Nephron progenitor cell (in vitro differentiated cells): ENCODE data around the gene AOPEP.

Experiments
- DNase-seq: peaks from one replicate; pipeline ENCODE4 v3.0.0; 2021
- H3K27ac Mint-ChIP-seq: 2 replicates; pipeline ENCODE4 v1.8.0; 2021; ENCODE audit warnings: mild to moderate bottlenecking, moderate library complexity, mixed read lengths
- H3K27me3 Mint-ChIP-seq: 2 replicates; pipeline ENCODE4 v1.8.0; 2021; ENCODE audit warnings: mild to moderate bottlenecking, low read depth, mixed read lengths; ENCODE audit not compliant: poor library complexity
- H3K36me3 Mint-ChIP-seq: 2 replicates; pipeline ENCODE4 v1.8.0; 2021; ENCODE audit warnings: low read depth, mixed read lengths
- H3K4me1 Mint-ChIP-seq: 2 replicates; pipeline ENCODE4 v1.8.0; 2021; ENCODE audit warnings: mixed read lengths
- H3K4me3 Mint-ChIP-seq: 2 replicates; pipeline ENCODE4 v1.8.0; 2021; ENCODE audit warnings: mild to moderate bottlenecking, moderate library complexity, mixed read lengths
- H3K9me3 Mint-ChIP-seq: 2 replicates; pipeline ENCODE4 v1.8.0; 2021; ENCODE audit warnings: mild to moderate bottlenecking, moderate library complexity, mixed read lengths
- CTCF ChIP-seq: fragments of 200-600 bp; sonication (generic); IDR thresholded peaks from 2 replicates; pipeline ENCODE4 v1.5.0; 2021; ENCODE audit warnings: antibody characterized with exemption

Gene AOPEP

GRCh38 chr9:94888775-94889174, 162.3 kb downstream of the AOPEP start:
- H3K27me3 Mint-ChIP-seq: peaks cover 4% of the 10 kb centered on the region
- peaks cover 30% of the 10 kb centered on the region for H3K9me3 Mint-ChIP-seq
- DNase-seq: no peak
- H3K27ac Mint-ChIP-seq: no peak overlapping the region
- TF ChIP-seq CTCF: no peak
- no peak overlapping the region for H3K4me3 Mint-ChIP-seq
- H3K4me1 Mint-ChIP-seq: peaks cover 17% of the 10 kb centered on the region
- H3K36me3 Mint-ChIP-seq: peaks cover 37% of the 10 kb centered on the region

GRCh38 chr9:94889628-94890027, 163.1 kb downstream of the AOPEP start:
- no peak overlapping the region for H3K4me3 Mint-ChIP-seq
- TF ChIP-seq CTCF: no peak
- peaks cover 37% of the 10 kb centered on the region for H3K36me3 Mint-ChIP-seq
- peaks cover 11% of the 10 kb centered on the region for H3K4me1 Mint-ChIP-seq
- H3K27me3 Mint-ChIP-seq: peaks cover 4% of the 10 kb centered on the region
- no peak for DNase-seq
- H3K27ac Mint-ChIP-seq: no peak overlapping the region
- H3K9me3 Mint-ChIP-seq: peaks cover 30% of the 10 kb centered on the region

- TF ChIP-seq CTCF: no peak
- H3K27me3 Mint-ChIP-seq: peaks cover 4% of the 10 kb centered on the region
- H3K9me3 Mint-ChIP-seq: peaks cover 30% of the 10 kb centered on the region
- H3K4me1 Mint-ChIP-seq: peaks cover 2% of the 10 kb centered on the region
- no peak overlapping the region for H3K4me3 Mint-ChIP-seq
- no peak for DNase-seq
- no peak overlapping the region for H3K27ac Mint-ChIP-seq
- H3K36me3 Mint-ChIP-seq: peaks cover 37% of the 10 kb centered on the region
Observed at GRCh38 chr9:94891183-94891582, 164.7 kb downstream of the AOPEP start.

- H3K36me3 Mint-ChIP-seq: peaks cover 37% of the 10 kb centered on the region
- no peak overlapping the region for H3K4me3 Mint-ChIP-seq
- peaks cover 7% of the 10 kb centered on the region for H3K4me1 Mint-ChIP-seq
- DNase-seq: no peak
- peaks cover 4% of the 10 kb centered on the region for H3K27me3 Mint-ChIP-seq
- no peak for TF ChIP-seq CTCF
- no peak overlapping the region for H3K27ac Mint-ChIP-seq
- H3K9me3 Mint-ChIP-seq: peaks cover 30% of the 10 kb centered on the region
Observed at GRCh38 chr9:94892675-94893074, 166.2 kb downstream of the AOPEP start.

- Mint-ChIP-seq H3K9me3 (peaks cover 26% of the 10 kb centered on the region), H3K27ac (no peak overlapping the region)
Observed at GRCh38 chr9:94894094-94894699, 167.7 kb downstream of the AOPEP start.

More at GRCh38 chr9:94894094-94894699, 167.7 kb downstream of the AOPEP start:
- H3K27me3 Mint-ChIP-seq: peaks cover 4% of the 10 kb centered on the region
- H3K4me1 Mint-ChIP-seq: peaks cover 7% of the 10 kb centered on the region
- H3K4me3 Mint-ChIP-seq: no peak overlapping the region
- DNase-seq: no peak
- TF ChIP-seq CTCF: no peak
- H3K36me3 Mint-ChIP-seq: peaks cover 28% of the 10 kb centered on the region
